DMS53 (cell line): Measurements from ENCODE around the gene PIH1D1.

Experiments
- DNase-seq: peaks from one replicate; lab custom pipeline; 2025; lab: John Stamatoyannopoulos, UW

PIH1D1 gene

DNA sequence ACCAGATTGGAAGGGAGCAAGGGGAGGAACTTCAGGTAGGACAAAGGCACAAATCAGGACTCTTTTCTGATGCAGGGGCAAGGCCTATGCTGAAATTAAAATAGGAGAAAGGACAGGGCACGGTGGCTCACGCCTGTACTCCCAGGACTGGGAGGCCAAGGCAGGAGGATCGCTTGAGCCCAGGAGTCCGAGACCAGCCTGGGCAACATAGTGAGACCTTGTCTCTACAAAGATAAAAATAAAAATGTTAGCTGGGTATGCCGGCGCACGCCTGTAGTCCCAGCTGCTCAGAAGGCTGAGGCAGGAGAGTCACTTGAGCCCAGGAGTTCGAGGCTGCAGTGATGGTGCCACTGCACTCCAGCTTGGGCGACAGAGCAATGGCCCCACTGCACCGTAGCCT, 15.9 kb downstream of the PIH1D1 start:
- DNase-seq: no peak

DNA sequence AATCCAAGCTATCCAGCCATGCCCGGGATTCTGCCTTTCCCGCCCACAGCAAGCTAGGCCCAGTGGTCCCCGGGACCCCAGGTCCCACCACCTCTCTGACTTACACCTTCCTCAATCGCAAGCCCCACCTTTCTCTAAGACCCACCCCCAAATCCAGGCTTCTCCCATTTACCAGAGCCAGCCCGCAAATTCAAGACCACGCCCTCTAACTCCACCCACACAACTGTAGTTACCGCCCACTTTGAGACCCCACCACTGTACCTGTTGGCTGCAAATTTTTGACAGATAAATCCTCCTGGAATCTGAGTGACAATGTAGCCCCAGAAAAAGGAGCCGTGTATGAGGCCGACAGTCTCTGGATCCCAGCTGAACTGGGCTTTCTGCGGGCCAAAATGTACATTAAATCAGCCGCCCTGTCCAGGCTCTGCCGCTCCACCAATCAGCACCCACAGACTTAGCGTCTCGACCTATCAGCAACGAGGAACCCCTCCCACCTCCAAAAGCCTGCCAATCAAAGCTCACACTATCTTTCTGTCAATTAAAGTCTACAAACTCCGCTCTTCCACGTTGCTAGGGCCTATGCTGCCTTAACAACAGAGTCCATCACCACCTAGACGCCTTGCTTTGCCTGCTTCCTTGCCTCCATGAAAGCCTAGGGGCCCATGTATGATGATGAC, 16.6 kb downstream of the PIH1D1 start:
- DNase-seq: no peak

DNA sequence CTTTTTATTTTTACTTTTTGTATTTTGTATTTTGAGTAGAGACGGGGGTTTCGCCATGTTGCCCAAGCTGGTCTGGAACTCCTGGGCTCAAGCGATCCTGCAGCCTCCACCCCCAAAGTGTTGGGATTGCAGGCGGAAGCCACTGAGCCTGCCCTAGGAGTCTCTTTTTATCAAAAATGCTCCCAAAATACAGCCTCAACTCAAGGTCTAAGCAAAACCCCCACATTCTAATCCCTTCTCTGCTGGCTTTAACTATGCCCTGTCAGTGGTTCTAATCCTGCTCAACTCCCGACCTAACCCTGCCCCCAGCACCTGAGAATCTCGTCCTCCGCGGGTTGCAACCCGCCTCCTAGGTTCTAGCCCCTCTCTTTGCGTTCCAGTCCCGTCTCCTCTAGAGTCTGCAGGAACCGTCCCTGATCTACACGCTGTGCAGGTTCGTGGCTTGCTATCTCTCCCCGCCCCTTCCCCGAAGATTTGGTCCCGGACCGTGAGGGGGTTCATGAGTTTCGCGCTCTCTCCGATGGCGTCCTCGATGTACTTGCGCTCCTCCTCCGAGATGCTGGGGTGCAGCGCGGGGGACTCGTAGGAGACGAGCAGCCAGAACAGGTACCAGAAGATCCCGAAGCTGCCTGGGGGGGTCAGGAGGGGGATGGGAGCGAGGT, 18.2 kb downstream of the PIH1D1 start:
- DNase-seq: no peak

DNA sequence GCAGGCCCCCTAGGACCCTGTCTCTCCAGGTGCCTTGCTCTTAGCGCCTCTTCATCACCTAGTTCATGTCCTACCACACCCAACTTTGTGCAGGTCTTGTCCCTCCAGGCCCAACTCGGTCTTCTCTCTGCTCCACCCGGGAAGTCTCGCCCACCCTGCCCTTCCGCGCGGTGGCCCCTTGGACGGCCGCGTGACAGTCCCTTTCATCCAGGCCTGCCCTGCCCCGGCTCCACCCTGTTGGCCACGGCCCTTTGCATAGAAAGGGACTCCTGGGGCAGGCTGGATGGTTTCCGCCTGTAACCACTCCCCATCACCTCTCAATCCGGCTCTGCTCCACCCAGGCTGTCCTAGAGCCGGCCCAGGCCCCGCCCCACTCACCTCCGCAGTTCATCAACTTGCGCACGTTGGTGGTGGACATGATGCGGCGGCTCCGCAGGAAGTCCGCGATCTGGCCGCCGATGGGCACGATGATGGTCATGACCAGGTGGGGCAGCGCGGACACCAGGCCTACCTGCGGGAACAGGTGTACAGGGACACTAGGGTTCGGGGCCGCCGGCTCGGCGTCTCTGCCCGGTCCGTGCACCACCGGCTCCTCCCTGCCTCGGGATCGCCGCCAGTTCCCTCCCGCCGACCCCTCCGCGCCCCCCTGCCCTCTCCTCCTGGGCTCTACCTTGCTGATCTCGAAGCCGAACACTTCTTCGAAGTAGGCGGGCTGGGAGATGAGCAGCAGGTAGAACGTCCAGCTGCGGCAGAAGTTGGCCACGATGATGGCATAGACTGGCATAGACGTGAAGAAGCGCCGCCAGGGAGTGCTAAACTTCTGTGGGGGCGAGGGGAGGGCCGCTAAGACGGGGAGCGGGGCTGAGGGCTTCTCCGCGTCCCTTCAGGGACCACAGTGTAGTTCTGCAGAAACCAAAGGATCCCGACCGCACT, 19.2 kb downstream of the PIH1D1 start:
- peak; percentile 43 for DNase-seq

DNA sequence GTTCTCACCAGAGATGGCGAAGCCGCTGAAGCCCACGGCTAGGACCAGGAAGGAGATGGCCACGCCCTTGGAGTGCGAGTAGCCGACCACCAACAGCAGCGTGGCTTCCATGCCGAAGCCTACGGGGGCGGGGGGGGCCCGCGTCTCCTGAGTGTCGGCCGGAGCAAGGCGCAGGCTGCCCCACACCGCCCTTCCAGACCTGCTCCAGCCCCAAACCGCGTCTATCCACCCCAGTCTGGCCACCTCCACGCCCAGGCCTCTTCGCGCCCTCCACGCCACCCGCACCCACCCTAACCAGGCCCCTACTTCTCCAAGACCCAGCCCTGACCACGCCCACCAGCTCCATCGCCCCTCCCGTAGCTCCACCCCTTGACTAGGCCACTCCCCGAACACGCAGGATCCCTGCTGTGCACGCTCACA, 20.3 kb downstream of the PIH1D1 start:
- no peak for DNase-seq

DNA sequence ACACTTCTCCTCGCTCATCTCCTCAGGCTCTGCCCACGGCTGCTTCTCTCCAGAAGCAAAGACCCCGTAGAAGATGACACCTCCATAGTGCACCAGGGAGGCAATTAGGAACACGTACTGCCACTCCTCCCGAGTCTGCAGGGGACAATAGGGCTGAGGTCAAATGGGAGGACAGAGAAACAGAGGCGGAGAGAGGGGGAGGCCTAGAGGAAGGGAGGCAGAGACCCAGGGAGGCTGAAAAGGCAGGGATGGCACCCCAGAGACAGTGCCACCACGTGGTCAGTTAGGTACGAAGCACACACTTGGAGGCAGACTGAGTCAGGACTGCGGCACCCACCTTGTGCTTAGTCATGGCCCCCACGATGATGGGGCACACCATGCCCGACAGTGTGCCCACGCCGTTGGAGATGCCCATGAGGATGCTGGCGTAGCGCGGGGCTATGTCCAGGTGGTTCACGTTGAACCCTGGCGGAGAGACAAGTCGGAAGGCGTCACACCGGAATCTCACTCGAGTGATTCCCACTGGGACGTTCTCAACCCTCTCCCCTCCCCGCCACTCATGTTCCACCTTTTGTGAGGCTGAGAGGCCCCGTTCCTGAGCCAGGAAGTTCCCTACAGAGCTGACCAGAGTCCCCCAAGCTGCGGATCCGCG, 20.8 kb downstream of the PIH1D1 start:
- DNase-seq: peak; percentile 25

DNA sequence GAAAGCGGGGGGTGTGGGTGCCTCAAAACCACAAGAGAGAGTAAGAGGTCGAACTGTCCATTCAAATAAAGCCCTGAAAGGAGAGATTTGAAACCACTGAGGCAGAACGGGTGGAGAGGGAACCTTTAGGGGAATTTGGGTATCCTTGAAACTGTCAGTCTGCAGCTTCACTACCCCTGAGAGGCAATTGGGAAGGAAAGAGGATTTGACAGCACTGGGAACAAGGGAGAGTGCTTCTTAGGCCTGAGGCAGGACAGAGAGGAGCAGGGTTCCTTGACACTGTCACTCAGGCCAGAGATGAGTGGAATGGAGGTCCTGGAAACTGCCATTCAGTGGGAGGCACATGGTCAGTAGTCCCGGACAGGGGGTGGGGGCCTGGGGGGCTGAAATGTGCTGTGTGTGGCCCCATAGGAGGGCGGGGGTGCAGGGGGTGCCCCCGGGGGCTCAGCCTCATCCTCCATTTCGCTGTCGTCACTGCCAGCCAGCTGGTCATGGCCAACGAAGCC, 21.4 kb downstream of the PIH1D1 start:
- DNase-seq: peak; percentile 16

DNA sequence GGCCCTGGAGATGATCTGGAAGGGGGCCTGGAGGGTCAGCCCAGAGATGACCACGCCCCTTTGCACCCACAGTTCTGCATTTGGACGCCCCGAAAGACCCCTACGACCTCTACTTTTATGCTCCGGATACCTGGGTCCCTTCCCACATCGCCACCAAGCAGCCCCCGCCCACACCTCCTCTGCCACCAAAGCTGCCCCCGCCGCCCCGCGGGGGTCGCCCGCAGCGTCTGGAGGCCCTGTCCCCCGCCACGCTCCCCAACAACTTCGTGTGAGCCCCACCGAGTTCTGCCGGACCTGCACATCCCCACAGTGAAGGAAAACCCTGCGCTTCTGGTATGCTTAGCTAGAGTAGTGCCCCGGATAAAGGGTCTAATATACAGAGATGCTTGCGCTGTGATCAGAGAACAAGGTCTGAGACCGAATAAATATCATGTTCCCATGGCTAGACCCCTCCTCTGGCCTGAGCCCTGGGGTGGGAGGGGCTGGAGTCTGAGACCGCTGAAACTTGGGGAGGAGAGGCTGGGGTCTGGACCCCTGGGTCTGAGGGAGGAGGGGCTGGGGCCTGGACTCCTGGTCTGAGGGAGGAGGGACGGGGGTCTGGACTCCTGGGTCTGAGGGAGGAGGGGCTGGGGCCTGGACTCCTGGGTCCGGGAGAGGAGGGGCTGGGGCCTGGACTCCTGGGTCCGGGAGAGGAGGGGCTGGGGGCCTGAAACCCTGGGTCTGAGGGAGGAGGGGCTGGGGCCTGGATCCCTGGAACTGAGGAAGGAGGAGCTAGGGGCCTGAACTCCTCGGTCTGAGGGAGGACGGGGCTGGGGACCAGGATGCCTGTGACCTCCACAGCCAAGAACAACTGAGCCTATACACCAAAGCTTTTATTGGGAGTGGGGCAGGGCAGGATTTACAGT, 22.8 kb downstream of the PIH1D1 start:
- DNase-seq: no peak

DNA sequence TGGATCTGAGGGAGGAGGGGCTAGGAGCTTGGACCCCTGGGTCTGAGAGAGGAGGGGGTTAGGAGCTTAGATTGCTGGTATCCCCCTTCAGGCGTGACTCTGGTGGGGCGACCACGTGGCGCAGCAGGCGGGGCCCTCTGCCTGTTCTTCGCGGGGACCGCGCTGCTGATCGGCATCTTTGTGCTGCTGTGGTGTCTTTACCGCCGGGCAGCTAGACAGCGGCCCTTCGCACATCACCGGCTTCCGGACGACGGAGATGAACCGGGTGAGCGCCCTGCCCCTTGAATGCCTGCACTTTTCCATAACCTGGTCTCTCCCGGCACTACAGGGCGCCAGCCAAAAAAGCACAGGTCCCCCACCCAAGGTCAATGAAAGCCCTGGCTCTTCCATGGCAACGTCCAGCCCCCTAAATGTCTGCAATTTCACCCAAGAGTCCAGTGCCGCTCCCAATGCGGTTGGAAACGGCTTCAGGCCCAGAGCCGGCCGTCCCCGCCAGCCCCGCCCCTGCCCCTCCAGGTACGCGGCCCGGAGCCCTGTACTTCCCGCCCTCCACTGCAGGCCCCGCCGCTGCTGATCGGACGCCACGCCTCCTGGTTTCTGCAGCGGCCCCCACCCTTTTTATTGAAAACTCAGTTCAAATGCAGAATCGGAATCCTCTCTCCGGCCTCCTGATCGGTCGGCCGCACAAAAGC, 23.6 kb downstream of the PIH1D1 start:
- DNase-seq: peak; percentile 67

DNA sequence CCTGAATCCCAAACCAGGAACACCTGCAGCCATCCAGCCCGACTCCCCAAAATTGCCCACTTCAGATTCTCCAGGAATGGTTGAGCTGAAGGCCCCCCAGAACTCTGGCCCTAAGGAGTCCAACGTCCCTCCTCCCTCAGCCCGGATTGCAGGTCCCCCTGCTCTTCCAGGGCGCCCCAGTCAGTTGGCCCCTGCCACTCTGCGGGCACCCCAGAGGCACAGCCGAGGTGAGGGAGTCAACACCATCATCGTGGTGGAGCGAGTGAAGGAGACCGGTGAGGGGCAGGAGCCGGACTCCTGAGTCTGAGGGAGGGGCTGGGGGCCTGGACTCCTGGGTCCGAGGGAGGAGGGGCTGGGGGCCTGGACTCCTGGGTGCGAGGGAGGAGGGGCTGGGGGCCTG, 24.3 kb downstream of the PIH1D1 start:
- no peak for DNase-seq

DNA sequence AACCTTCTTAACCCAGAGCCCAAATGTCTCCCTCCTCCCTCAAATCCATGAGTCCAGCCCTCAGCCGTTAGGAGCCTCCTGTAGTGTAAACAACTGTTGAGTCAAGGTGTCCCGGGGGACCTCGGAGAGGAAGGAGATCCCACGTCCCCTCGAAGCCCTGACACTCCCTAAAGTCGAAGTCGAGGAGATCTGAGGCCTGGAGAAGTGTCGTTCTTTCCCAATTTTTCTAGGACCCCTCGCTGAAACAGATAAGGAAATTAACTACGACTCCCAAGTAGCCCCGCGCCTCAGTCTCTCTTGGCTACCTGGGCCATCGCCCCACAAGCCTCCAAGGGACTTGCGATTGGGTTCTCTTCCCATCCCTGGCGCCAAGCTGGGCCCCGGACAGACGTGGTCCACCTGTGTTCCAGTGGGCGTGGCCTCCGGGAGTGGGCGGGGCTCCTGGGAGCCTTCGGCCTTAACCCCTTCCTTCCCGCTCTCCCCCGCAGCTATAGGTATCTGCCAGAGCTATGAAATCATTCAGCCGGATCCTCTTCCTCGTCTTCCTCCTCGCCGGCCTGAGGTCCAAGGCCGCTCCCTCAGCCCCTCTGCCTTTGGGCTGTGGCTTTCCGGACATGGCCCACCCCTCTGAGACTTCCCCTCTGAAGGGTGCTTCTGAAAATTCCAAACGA, 25.6 kb downstream of the PIH1D1 start:
- peak; percentile 36 for DNase-seq

DNA sequence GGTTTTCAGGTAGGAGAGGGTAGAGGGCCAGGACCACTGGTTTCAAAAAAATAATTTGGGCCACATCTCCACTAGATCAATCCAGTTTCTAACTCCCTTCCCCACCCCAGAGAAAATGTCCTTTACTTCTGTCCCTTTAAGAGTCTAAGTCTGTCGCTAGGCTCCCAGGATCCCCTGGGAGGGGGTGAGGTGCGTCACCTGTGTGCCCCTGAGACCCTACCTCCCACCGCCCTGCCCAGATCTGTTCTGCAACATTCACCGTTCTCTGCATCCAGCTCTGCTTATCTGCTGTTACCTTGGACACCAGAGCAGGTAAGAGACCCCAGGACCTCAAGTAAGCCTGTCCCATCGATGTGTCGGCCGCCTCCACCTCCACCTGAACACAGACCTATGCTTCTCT, 26.4 kb downstream of the PIH1D1 start, which contains the start of gene GFY:
GFY (plus strand) TSS at position 211 of the 400 bp plus-strand sequence. CDS start 1,043 bp downstream, outside the sequence.
- DNase-seq: no peak

DNA sequence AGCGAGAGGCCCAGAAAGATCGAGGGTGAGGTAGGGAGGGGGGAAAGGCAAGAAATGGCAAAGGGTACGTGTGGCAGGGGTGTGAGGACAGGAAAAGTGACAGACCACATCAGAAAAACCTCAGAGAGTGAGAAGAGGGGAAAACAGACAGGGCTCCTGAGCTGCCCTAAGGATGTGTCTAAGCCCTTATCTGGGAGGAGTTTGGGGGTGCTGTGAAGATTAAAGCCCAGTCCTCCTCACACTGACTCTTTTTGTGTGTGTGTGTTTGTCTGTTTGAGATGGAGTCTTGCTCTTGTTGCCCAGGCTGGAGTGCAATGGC, 27.7 kb downstream of the PIH1D1 start:
- no peak for DNase-seq

DNA sequence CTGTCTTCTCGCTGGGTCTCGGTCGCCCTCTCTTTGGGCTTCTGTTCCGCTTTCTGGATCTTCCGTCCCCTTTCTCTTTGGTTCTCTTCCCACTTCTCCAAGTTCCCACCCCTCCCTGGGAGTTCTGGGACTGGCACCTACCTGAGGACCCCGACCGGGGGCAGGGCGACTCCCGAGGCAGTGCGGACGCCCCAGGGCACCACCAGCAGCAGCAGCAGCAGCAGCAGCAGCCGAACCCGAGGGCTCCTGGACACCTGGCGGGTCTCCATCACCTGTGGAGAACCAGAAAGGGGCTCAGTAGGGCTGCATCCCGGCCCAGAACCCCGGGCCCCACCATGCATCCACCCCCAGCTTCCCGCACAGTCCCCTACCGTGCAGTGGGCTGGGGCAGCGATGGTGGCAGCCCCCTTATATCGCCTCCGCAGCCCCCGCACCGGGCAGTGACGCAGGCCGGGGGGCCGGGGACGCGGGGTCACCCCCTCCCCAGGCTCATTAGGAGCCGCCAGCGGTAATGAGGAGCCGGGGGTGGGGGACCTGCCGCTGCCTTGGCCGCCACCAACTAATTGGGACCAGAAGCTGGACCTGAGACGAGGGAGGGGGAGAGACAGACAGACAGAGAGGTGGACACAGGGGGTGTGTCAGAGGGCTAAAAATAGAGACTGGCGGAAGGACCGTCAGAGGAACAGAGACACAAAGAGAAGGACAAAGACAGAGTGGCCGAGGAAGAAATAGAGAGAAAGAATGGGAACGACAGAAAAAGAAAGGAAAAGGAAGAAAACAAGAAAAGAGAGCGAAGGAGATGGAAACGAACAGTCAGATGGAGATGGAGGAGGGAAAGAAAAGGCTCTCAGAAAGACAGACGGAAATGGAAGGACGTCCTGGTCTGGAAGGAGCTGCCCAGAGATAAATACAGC, 28.3 kb downstream of the PIH1D1 start, which contains the start of gene PTH2:
PTH2 (minus strand) TSS at position 371 of the 914 bp plus-strand sequence; CDS start at position 269, 102 bp downstream.
- DNase-seq: no peak

DNA sequence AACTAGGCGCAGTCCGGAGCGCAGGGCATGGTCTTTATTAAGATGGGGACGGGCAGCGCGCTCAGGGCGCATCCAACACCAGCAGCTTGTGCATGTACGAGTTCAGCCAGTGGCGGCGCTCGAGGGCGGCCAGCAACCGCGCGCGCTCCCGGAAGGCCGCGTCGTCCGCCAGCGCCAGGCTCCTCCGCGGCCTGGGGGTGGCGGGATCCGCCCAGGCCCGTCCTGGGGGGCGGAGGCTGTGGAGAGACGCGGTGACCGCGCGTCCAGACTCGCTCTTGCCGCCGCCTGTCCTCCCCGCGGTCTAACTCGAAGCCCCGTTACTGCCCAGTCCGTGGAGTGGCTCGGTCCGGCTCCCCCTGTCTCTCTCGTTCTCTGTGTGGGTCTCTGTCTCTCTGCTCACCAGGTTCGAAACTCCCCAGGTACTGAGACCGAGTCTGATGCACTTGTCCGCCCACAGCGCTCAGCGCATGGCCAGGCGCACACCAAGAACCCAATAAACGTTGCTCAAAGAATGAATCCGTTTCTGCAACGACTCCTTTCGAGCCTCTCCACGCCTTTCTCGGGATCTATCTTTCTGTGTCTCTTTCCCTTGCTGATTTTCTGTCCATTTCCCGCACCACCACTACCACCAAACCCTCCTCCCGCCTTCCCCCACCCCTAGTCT, 29.1 kb downstream of the PIH1D1 start:
- DNase-seq: peak; percentile 30

DNA sequence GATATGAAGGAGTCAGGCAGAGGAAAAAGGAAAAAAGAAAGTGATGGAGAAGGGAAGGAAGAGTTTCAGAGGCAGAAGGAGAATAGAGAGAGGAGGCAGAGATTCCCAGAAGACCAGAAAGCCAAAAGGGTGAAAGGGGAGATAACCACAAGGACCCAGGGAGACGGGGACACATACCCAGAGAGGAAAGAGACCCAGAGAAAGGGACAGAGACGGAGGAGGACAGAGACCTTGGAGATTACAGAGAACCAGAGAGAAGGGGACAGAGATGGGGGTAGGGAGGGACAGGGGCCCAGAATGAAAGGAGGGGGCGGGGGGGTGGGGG, 29.8 kb downstream of the PIH1D1 start:
- DNase-seq: no peak

DNA sequence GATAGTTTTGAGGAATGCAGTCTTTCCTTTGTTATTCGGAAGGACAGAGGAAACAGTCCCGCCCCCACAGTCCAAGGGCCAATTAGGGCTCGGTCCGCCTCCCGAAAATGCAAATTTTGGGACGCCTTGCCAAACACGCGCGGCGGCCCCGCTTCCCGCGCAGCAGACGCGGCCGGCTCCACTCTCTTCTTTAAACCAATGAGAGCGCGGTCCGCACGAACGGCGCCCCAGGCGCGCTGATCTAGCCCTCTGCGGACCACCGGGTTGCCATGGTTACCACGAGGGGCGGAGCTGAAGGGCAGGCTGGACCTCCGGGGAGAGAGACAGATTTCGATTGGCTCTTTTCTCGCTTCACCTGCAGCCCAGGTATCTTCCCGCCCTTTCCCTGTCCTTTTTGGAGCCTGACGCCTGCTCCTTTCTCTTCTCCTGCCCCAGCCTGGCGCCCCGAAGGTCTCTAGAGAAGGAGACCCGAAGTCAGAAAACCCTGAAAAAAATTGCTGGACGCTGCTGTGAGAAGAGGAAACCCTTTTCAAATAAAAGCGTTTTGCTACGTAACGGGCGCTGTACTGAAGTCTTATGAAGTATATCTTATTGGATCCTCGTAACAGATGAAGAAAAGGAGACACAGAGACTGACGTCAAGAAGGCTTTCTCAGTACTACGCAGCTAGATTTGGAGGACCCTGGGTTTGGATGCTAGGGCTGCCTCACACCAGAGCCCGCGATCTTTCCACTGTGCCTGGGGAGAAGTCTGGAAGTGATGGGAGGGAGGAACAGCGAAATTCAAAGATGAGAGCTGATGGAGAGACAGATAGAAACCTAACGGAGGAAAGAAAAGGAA, 30.4 kb downstream of the PIH1D1 start:
- peak; percentile 62 for DNase-seq
